ENCODE measurements around the gene PMP22.
A peak's percentile ranks its signal among the peaks of the same experiment; 100 is the strongest.

Gene PMP22

DNA sequence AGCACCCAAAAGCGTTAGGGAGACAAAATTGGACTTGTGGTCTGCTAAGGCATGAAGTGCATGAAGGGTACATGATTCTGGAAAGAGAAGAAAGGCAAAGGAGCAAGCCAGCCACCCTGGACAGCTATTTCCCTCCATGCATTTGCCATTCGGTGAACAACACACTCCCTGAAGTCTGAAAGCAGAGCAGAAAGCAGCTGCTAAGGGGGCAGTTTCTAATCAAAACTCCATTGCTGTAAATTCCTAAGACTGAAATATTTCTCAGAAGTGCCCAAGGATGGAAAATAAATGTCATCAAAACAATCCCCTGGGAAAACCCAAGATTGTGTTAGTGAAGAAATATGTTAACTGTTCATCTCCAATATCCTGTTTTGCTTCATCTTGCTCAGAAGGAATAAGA, 44.3 kb downstream of the PMP22 start:
- no peaks in the 10 kb centered on the region for H3K27me3 ChIP-seq (replicated peaks; ENCODE audit: insufficient read depth, low read length)
- no peaks in the 10 kb centered on the region for H3K79me2 ChIP-seq (ENCODE audit: low read length)
- H3F3A ChIP-seq (ENCODE audit: insufficient read depth, low read length): no peaks in the 10 kb centered on the region
- DNase-seq: no peak
- no peak overlapping the region for H3K9ac ChIP-seq (ENCODE audit: low read length)
- no peaks in the 10 kb centered on the region for H3K36me3 ChIP-seq (replicated peaks; ENCODE audit: insufficient read depth, low read length)
- H3K27ac ChIP-seq (ENCODE audit: low read length): no peak overlapping the region
- H2AFZ ChIP-seq (ENCODE audit: low read length): no peak overlapping the region
- no peak overlapping the region for H3K4me3 ChIP-seq (ENCODE audit: low read length)
- no peaks in the 10 kb centered on the region; the same call in 1 of the 2 replicates for H3K9me3 ChIP-seq (replicated peaks; ENCODE audit: insufficient read depth, low read length)
- no peaks in the 10 kb centered on the region for H3K4me1 ChIP-seq (ENCODE audit: low read length)
- H4K20me1 ChIP-seq (ENCODE audit: insufficient read depth, low read length): no peaks in the 10 kb centered on the region
- TF ChIP-seq EZH2 (optimal IDR thresholded peaks at IDR 0.05; ENCODE audit: low read depth, low read length) (no peak), EZH2phosphoT487 (IDR thresholded peaks at IDR 0.05; ENCODE audit: low read length) (no peak)
- TF ChIP-seq, protein P1, sequence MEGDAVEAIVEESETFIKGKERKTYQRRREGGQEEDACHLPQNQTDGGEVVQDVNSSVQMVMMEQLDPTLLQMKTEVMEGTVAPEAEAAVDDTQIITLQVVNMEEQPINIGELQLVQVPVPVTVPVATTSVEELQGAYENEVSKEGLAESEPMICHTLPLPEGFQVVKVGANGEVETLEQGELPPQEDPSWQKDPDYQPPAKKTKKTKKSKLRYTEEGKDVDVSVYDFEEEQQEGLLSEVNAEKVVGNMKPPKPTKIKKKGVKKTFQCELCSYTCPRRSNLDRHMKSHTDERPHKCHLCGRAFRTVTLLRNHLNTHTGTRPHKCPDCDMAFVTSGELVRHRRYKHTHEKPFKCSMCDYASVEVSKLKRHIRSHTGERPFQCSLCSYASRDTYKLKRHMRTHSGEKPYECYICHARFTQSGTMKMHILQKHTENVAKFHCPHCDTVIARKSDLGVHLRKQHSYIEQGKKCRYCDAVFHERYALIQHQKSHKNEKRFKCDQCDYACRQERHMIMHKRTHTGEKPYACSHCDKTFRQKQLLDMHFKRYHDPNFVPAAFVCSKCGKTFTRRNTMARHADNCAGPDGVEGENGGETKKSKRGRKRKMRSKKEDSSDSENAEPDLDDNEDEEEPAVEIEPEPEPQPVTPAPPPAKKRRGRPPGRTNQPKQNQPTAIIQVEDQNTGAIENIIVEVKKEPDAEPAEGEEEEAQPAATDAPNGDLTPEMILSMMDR (IDR thresholded peaks at IDR 0.05; ENCODE audit: low read length): no peak
- H3K4me2 ChIP-seq (ENCODE audit: low read depth, low read length): no peak overlapping the region
- H3K9me2 ChIP-seq (replicated peaks; ENCODE audit: insufficient read depth, low read length): no peaks in the 10 kb centered on the region

DNA sequence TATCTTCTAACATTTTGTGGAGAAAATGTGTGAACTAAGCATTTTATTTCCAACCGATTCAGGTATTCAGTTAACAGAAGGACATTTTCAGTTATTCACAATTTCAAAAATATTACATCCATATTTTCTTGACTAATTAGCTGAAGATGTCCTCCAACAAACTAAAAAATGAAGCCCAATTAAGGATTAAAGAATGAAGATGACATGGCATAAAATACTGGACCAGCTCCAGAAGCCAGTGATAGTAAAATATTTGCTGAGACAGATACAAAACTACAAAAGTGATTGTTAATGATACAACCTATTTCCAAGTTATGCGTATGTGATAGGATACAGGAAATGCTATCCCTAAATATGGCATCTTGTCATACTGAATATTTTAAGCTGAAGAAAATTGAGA, 48.6 kb downstream of the PMP22 start:
- Histone ChIP-seq H3F3A (ENCODE audit: insufficient read depth, low read length) (no peaks in the 10 kb centered on the region), H3K9me2 (replicated peaks; ENCODE audit: insufficient read depth, low read length) (no peaks in the 10 kb centered on the region), H3K4me2 (ENCODE audit: low read depth, low read length) (no peak overlapping the region), H3K27ac (ENCODE audit: low read length) (no peak overlapping the region), H3K36me3 (replicated peaks; ENCODE audit: insufficient read depth, low read length) (no peaks in the 10 kb centered on the region), H3K79me2 (ENCODE audit: low read length) (no peaks in the 10 kb centered on the region), H3K27me3 (replicated peaks; ENCODE audit: insufficient read depth, low read length) (no peaks in the 10 kb centered on the region), H3K9ac (ENCODE audit: low read length) (no peak overlapping the region), H4K20me1 (ENCODE audit: insufficient read depth, low read length) (no peaks in the 10 kb centered on the region), H3K9me3 (replicated peaks; ENCODE audit: insufficient read depth, low read length) (no peaks in the 10 kb centered on the region; the same call in 1 of the 2 replicates), H2AFZ (ENCODE audit: low read length) (no peak overlapping the region), H3K4me3 (ENCODE audit: low read length) (no peak overlapping the region), H3K4me1 (ENCODE audit: low read length) (no peaks in the 10 kb centered on the region)
- DNase-seq: no peak
- TF ChIP-seq EZH2 (optimal IDR thresholded peaks at IDR 0.05; ENCODE audit: low read depth, low read length) (no peak), EZH2phosphoT487 (IDR thresholded peaks at IDR 0.05; ENCODE audit: low read length) (no peak)
- TF ChIP-seq, protein P1 (IDR thresholded peaks at IDR 0.05; ENCODE audit: low read length): no peak

DNA sequence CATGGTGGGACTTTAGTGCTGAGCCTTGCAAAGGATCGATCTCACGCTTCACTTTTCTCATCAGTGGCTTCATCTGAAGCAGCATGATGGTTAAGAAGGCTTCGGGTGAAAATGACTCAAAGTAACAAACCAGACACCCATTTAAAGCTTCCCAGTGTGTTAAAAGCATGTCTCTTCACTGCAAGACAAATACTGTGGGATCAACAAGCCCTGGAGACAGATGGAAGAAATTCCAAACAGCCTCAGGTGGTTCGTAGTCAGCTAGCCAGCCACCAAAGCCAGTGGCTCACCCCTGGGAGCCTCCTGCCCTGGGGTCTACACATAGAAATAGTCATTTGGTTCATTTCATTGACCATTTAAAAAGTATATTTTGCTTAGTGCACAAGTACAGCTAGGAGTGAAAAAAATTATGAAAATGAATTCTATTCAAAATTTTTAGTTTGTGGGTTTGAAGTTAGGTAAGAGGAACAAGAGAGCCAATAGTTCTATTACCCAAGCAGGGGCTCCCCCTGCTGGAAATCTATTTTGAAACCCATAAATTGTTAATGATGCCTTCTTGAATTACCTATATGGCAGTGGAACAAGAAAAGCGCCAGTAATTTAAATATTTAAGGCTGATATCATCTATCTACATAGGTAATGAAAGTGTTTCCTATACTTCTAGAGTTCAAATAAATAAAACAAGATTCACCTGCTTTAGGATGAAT, 51.6 kb downstream of the PMP22 start:
- H3K27ac ChIP-seq (ENCODE audit: low read length): no peak overlapping the region
- TF ChIP-seq, protein P1 (IDR thresholded peaks at IDR 0.05; ENCODE audit: low read length): peak; percentile 10; the same call in 1 of the 2 replicates
- TF ChIP-seq EZH2phosphoT487 (IDR thresholded peaks at IDR 0.05; ENCODE audit: low read length) (no peak), EZH2 (optimal IDR thresholded peaks at IDR 0.05; ENCODE audit: low read depth, low read length) (no peak)
- no peaks in the 10 kb centered on the region for H3K36me3 ChIP-seq (replicated peaks; ENCODE audit: insufficient read depth, low read length)
- no peaks in the 10 kb centered on the region for H4K20me1 ChIP-seq (ENCODE audit: insufficient read depth, low read length)
- no peaks in the 10 kb centered on the region for H3K27me3 ChIP-seq (replicated peaks; ENCODE audit: insufficient read depth, low read length)
- H2AFZ ChIP-seq (ENCODE audit: low read length): no peak overlapping the region
- no peak overlapping the region for H3K9ac ChIP-seq (ENCODE audit: low read length)
- no peak overlapping the region for H3K4me3 ChIP-seq (ENCODE audit: low read length)
- H3K79me2 ChIP-seq (ENCODE audit: low read length): no peaks in the 10 kb centered on the region
- H3F3A ChIP-seq (ENCODE audit: insufficient read depth, low read length): no peaks in the 10 kb centered on the region
- no peak for DNase-seq
- no peaks in the 10 kb centered on the region; the same call in 1 of the 2 replicates for H3K9me3 ChIP-seq (replicated peaks; ENCODE audit: insufficient read depth, low read length)
- H3K4me2 ChIP-seq (ENCODE audit: low read depth, low read length): no peak overlapping the region
- H3K4me1 ChIP-seq (ENCODE audit: low read length): no peaks in the 10 kb centered on the region
- no peaks in the 10 kb centered on the region for H3K9me2 ChIP-seq (replicated peaks; ENCODE audit: insufficient read depth, low read length)

All from MM.1S (cell line).